PFSK-1 (cell line): ENCODE data around the gene NRBP1.

Source experiments
- FOXP2 ChIP-seq: optimal IDR thresholded peaks from 2 replicates; pipeline ENCODE3; 2011; ENCODE audit warnings: borderline replicate concordance, control low read depth, inconsistent platforms; ENCODE audit not compliant: insufficient read depth; ENCODE audit errors: extremely low read length, extremely low read depth
- POLR2AphosphoS5 ChIP-seq: IDR thresholded peaks from 2 replicates; pipeline ENCODE4 v1.6.1; 2012; ENCODE audit warnings: low read depth, mild to moderate bottlenecking, control low read depth, low read length, moderate library complexity
- REST ChIP-seq, 2 experiments: IDR thresholded peaks; 2 replicates each; pipeline versions ENCODE4 v1.6.1 to v1.8.0; 2011 to 2012; ENCODE audit warnings: low read depth in 2 of 2, low read length in 2 of 2, control low read depth in 1 of 2, inconsistent platforms in 1 of 2, mild to moderate bottlenecking in 1 of 2, moderate library complexity in 1 of 2; ENCODE audit not compliant: insufficient read depth in 1 of 2
- SIN3A ChIP-seq: IDR thresholded peaks from 2 replicates; pipeline ENCODE4 v1.6.1; 2012; ENCODE audit warnings: mild to moderate bottlenecking, low read length, moderate library complexity, borderline replicate concordance; ENCODE audit not compliant: insufficient read depth
- TAF1 ChIP-seq: IDR thresholded peaks from 2 replicates; pipeline ENCODE4 v1.6.1; 2012; ENCODE audit warnings: low read length, control low read depth, borderline replicate concordance; ENCODE audit not compliant: insufficient read depth

Gene NRBP1

GRCh38 chr2:27427863-27428212, 593 bp upstream of the NRBP1 start:
- TF ChIP-seq TAF1 (no peak), FOXP2 (no peak), SIN3A (no peak), REST (IDR thresholded peaks at IDR 0.05; ENCODE audit: insufficient read depth in 1 of 2, low read depth in 2 of 2, low read length in 2 of 2) (no peak), POLR2AphosphoS5 (no peak)

GRCh38 chr2:27428978-27429541, 629 bp downstream of the NRBP1 start:
- TF ChIP-seq TAF1 (no peak), POLR2AphosphoS5 (no peak), FOXP2 (peak; percentile 57), REST (IDR thresholded peaks at IDR 0.05; ENCODE audit: insufficient read depth in 1 of 2, low read depth in 2 of 2, low read length in 2 of 2) (peak in 1 of 2 experiments; percentile 50; a peak in 1 of 4 replicates), SIN3A (no peak)

GRCh38 chr2:27431395-27431794, 3.0 kb downstream of the NRBP1 start:
- no peak for TF ChIP-seq FOXP2
- no peak for TF ChIP-seq SIN3A
- no peak for TF ChIP-seq TAF1
- no peak for TF ChIP-seq POLR2AphosphoS5
- TF ChIP-seq REST (IDR thresholded peaks at IDR 0.05; ENCODE audit: insufficient read depth in 1 of 2, low read depth in 2 of 2, low read length in 2 of 2), result no peak

- TF ChIP-seq TAF1 (no peak), POLR2AphosphoS5 (no peak), SIN3A (no peak), FOXP2 (no peak), REST (IDR thresholded peaks at IDR 0.05; ENCODE audit: insufficient read depth in 1 of 2, low read depth in 2 of 2, low read length in 2 of 2) (no peak)
These were observed 7.2 kb downstream of the NRBP1 start for GRCh38 chr2:27435628-27436027.
